HG03521 (cell line): ENCODE measurements around the gene ANKRD39.
A peak's percentile ranks its signal among the peaks of the same experiment; 100 is the strongest.

Experiments
- ATAC-seq: cut with Tn5 transposase; IDR thresholded peaks from one replicate; pipeline ENCODE4 v1.9.1; 2021; ENCODE audit warnings: mild to moderate bottlenecking, moderate library complexity; ENCODE audit not compliant: unreplicated experiment

ANKRD39 gene

GRCh38 chr2:96888072-96889011, 30.5 kb upstream of the ANKRD39 start:
- no peak for ATAC-seq

- ATAC-seq = no peak
These were observed 29.7 kb upstream of the ANKRD39 start for GRCh38 chr2:96887493-96888012.

- ATAC-seq = no peak
These were observed 27.9 kb upstream of the ANKRD39 start for GRCh38 chr2:96885432-96886347.

- ATAC-seq = no peak
These were observed 26.7 kb upstream of the ANKRD39 start for GRCh38 chr2:96884299-96885094.

GRCh38 chr2:96883306-96883705, 25.5 kb upstream of the ANKRD39 start:
- no peak for ATAC-seq

- no peak for ATAC-seq
These were observed 25.1 kb upstream of the ANKRD39 start for GRCh38 chr2:96882906-96883305.

GRCh38 chr2:96882230-96882629, 24.4 kb upstream of the ANKRD39 start:
- ATAC-seq = no peak

- no peak for ATAC-seq
These were observed 23.8 kb upstream of the ANKRD39 start for GRCh38 chr2:96881349-96882195.

- ATAC-seq = no peak
These were observed 23.1 kb upstream of the ANKRD39 start for GRCh38 chr2:96880891-96881273.

GRCh38 chr2:96879545-96880040, 21.8 kb upstream of the ANKRD39 start:
- ATAC-seq = no peak

- no peak for ATAC-seq
These were observed 21.2 kb upstream of the ANKRD39 start for GRCh38 chr2:96878796-96879544.

GRCh38 chr2:96878171-96878570, 20.4 kb upstream of the ANKRD39 start:
- no peak for ATAC-seq

GRCh38 chr2:96877631-96878092, 19.8 kb upstream of the ANKRD39 start:
- no peak for ATAC-seq

GRCh38 chr2:96877042-96877451, 19.2 kb upstream of the ANKRD39 start:
- no peak for ATAC-seq

GRCh38 chr2:96876269-96877041, 18.6 kb upstream of the ANKRD39 start:
- ATAC-seq = no peak

- ATAC-seq = no peak
These were observed 17.9 kb upstream of the ANKRD39 start for GRCh38 chr2:96875498-96876268.

- ATAC-seq = peak; percentile 35
These were observed 16.5 kb upstream of the ANKRD39 start for GRCh38 chr2:96874198-96874831.
